GM18519 (cell line): ENCODE measurements around the gene LRRIQ1.

Experiments
- ATAC-seq: cut with Tn5 transposase; IDR thresholded peaks from one replicate; pipeline ENCODE4 v1.9.1; 2021; ENCODE audit warnings: mild to moderate bottlenecking, moderate library complexity; ENCODE audit not compliant: unreplicated experiment, low FRiP score

The LRRIQ1 gene

DNA sequence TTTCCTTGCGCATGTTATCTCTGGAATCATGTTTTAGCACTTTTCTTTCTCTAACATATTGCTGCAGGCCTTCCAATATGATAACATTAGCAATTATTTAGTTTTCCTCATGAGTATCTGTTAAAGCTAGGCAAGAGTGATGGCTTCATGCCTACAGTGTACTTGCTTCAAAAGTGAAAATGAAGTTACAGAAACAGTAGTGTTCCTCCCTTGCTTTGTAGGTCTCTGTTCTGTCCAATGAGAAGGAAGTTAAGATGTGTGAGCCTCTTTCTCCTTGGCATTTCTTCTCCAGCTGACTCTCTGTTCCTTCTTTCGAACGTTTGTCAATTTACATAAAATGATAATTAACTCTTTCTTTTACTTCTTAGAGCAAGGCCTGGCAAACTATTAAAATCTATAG lies 22.2 kb downstream of the LRRIQ1 start:
- no peak for ATAC-seq

- ATAC-seq = no peak
Measured at GRCh38 chr12:85059594-85059993, 23.4 kb downstream of the LRRIQ1 start.

- ATAC-seq = no peak
Measured at GRCh38 chr12:85060916-85061315, 24.8 kb downstream of the LRRIQ1 start.

- no peak for ATAC-seq
Measured at GRCh38 chr12:85065837-85066482, 29.8 kb downstream of the LRRIQ1 start.

DNA sequence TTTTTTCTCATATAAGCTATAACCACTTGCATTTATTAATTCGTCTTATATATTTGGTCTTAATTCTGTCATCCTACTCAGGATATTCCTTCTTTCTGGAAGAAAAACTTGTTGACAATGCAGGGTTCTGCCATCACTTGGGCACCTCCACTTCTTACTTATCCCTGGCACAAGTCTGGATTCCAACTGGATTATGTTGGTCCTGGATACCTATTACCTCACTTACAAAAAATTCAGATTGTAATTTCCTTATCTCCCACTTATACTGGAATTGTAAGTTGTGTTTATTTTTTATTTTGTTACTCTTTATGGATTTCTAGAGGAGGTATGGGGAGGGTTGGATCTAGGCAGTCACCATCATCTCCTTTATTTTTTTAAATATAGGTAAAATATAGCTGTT lies 36.7 kb downstream of the LRRIQ1 start:
- no peak for ATAC-seq

- ATAC-seq = peak; percentile 88
Measured at GRCh38 chr12:85076688-85077430, 40.7 kb downstream of the LRRIQ1 start.

GRCh38 chr12:85085066-85085465 lies 48.9 kb downstream of the LRRIQ1 start:
- no peak for ATAC-seq

DNA sequence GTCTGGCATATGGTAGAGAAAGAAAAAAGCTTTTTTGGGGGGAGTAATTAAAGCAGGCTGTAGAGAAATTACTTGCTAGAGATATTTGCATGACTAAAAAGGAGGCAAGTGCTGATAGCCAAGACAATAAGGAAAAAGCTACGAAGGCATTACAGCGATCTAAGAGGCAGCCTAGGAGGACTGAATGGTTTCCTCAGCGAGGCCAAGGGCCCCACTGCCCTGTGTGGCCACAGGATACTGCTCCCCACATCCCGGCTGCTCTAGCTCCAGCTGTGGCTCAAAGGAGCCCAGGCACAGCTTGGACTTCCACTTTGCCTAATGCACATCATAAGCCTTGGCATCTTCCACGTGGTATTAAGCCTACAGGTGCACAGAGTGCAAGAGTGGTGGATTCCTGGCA lies 53.6 kb downstream of the LRRIQ1 start:
- ATAC-seq = no peak

- ATAC-seq = no peak
Measured at GRCh38 chr12:85092814-85093370, 56.7 kb downstream of the LRRIQ1 start.

DNA sequence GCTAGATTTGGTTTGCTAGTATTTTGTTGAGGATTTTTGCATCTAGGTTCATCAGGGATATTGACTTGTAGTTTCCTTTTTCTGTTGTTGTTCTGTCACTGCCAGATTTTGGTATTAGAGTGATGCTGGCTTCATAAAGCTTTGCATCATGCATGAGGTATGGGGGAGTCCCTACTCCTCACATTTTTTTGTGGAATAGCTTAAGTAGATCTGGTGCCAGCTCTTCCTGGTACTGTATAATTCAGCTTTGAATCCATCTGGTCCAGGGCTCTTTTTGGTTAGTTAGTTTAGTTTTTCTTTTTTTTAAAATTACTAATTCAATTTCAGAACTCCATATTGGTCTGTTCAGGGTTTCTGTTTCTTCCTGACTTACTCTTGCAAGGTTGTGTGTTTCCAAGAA lies 59.4 kb downstream of the LRRIQ1 start:
- ATAC-seq = no peak

GRCh38 chr12:85130646-85131045 lies 94.5 kb downstream of the LRRIQ1 start:
- no peak for ATAC-seq

- ATAC-seq = no peak
Measured at GRCh38 chr12:85138833-85139232, 102.7 kb downstream of the LRRIQ1 start.

- ATAC-seq = no peak
Measured at GRCh38 chr12:85147331-85147730, 111.2 kb downstream of the LRRIQ1 start.

GRCh38 chr12:85152311-85152729 lies 116.2 kb downstream of the LRRIQ1 start:
- ATAC-seq = no peak

- ATAC-seq = no peak
Measured at GRCh38 chr12:85155791-85156190, 119.6 kb downstream of the LRRIQ1 start.

- ATAC-seq = no peak
Measured at GRCh38 chr12:85156569-85156968, 120.4 kb downstream of the LRRIQ1 start.

DNA sequence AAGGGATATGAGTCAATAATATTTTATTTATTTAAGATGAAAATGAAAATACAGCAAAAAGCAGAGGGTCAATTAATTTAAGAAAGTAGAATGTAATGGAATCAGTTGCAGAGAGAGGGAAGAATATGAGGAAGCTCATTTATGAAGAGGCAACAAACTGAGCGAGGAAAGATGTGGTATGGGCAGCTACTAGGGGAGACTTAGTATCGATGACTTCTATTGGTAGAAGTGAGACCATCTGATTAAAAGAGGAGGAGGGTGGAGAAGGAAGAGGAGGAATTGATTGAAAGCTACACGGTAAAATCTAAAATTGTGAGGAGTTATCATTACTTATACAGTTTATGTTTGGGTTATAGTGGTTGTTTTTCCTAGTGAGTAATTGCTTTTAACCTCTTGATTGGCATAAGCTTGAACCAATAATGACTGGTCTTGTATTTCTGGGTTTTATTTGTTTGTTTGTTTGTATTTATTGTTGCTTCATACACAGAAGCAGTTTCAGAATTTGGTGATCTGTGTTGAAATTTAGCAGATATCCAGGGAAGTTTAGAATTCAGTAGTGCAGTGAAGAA lies 121.0 kb downstream of the LRRIQ1 start:
- ATAC-seq = no peak

DNA sequence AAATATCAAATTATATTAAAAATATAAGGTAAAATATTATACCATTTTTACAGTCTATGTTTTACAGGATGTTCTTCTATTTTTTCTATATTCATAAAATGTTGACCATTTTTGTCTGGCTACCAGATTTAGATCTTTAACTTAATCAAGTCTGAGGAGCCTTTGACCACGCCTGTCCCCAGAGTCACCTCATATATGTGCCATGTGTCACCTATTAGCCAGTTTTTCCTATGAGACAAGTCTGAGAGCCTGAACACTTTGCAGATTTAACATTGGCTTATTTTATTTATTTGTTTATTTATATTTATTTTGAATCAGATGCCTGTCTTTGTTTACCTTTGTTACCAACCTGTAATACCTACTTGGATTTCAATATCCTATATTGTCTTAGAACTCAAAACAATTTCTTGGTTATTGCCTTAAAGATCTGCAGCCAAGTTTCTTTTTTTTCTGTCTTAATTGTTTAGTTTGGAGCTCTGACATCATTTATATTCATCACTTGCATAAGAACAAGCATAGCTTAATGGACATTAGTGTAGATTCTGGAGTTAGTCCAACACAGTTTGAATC lies 127.7 kb downstream of the LRRIQ1 start:
- no peak for ATAC-seq

DNA sequence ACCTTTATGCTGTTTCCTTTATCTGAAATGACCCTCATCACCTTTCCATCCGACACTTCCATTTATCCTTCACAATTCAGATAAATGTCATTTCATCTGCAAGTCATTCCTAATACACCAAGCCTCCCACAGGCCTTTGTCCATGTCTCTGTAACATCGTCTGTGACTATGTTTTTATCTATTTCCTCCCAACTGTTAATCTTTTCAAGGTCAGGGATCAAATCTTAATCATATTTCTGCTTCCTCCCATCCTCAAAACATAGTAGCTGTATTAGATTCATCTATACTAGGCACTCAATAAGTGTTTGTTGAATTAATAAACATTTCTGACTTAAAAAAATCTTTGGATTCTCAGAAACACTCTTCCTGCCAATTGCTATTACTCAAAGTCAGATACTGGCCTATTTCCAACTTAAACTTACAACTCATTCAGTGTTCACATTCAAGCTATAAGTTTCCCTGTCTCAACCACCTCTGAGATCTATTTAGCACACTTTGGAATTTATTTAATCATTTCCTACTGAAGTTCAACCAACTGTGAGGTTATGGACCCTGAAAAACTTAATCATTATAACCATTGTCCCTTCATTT lies 143.6 kb downstream of the LRRIQ1 start:
- ATAC-seq = no peak

- no peak for ATAC-seq
Measured at GRCh38 chr12:85182699-85183098, 146.5 kb downstream of the LRRIQ1 start.

DNA sequence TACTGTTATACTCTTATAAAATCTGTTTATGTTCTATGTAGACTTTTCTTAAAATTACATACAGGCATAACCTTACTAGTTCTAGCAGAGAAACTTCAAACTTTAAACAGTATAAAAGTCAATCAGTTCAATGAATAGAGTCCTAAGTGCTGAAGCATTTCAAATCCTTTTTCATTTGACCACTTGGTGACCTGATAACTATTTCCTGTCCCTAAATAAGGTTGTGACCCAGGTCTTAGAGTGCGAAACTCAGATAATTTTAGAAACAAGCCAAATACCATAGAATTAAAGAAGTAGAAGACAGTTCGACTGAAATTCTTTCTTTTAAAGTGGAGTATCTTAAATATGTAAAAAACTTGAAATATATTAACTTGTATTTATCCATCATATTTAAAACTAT lies 147.7 kb downstream of the LRRIQ1 start:
- ATAC-seq = no peak
